ENCODE measurements around the gene LAMA1. TPM values are rescaled to one million over a fixed set of nuclear protein-coding genes. Genes with fewer than 3 reads are reported as not detected.

LAMA1 gene
- 0.05 to 0.08 TPM (median 0.07 TPM) in 5 replicates for total RNA-seq (2022; extraction: Qiagen RNA extraction; ENCODE audit: low read depth)

GRCh38 chr18:7117390-7118355, at the start of gene LAMA1:
Gene LAMA1 (minus strand): TSS chr18:7117797. CDS start chr18:7117720, 77 bp downstream.

Other genes starting within 250 kb of the LAMA1 start
- not detected in 5 replicates for gene LRRC30, start 113.3 kb upstream of the LAMA1 start, total RNA-seq (2022; extraction: Qiagen RNA extraction; ENCODE audit: low read depth)

All from A549 treated with RU486 at 1 μM for 4 hours (cell line).